ENCODE data around the gene ZNF124. TPM values are rescaled to one million over a fixed set of nuclear protein-coding genes. Genes with fewer than 3 reads are reported as not detected.

Gene ZNF124
- total and polyA plus RNA-seq, 12 donors: 0.51 to 13.5 (median 10.0) TPM

GRCh38 chr1:247198781-247199180, 27.0 kb upstream of the ZNF124 start:
- peaks cover 0 to 100% (median 46%) of the 10 kb centered on the region in 9 donors for H3K36me3 ChIP-seq
- TF ChIP-seq, protein P1, sequence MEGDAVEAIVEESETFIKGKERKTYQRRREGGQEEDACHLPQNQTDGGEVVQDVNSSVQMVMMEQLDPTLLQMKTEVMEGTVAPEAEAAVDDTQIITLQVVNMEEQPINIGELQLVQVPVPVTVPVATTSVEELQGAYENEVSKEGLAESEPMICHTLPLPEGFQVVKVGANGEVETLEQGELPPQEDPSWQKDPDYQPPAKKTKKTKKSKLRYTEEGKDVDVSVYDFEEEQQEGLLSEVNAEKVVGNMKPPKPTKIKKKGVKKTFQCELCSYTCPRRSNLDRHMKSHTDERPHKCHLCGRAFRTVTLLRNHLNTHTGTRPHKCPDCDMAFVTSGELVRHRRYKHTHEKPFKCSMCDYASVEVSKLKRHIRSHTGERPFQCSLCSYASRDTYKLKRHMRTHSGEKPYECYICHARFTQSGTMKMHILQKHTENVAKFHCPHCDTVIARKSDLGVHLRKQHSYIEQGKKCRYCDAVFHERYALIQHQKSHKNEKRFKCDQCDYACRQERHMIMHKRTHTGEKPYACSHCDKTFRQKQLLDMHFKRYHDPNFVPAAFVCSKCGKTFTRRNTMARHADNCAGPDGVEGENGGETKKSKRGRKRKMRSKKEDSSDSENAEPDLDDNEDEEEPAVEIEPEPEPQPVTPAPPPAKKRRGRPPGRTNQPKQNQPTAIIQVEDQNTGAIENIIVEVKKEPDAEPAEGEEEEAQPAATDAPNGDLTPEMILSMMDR (IDR thresholded peaks at IDR 0.05): no peak
- H3K4me1 ChIP-seq: peaks cover 0 to 2% (median 0%) of the 10 kb centered on the region in 9 donors
- no peak overlapping the region for H3K4me3 ChIP-seq
- ATAC-seq (no peak), DNase-seq (no peak)
- WGBS, 2 donors: 77 to 79% methylated on average over 3 of the region's 3 CpGs
- intact Hi-C loops (cut with DNase I): no loop called here
- peaks cover 0 to 50% (median 13%) of the 10 kb centered on the region in 11 donors for H3K9me3 ChIP-seq
- no peak overlapping the region for H3K27ac ChIP-seq
- no peaks in the 10 kb centered on the region for H3K27me3 ChIP-seq

DNA sequence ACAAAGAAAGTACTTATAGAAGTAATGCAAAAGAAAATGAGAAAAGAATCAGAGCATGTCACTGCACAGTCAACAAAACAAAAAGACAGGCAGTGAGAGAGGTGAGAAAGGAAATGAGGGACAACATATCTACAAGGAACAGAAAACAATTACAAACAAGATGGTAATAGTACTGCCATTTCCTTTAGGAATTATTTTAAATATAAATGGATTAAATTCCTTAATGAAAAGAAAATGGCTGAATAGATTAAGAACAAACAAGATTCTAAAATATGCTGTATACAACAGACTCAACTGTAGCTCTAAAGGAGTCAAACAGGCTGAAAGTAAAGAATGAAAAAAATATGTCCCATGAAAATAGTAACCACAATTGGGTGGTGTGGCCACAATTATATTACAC, 22.1 kb upstream of the ZNF124 start:
- Histone ChIP-seq H3K27me3 (no peaks in the 10 kb centered on the region), H3K27ac (no peak overlapping the region), H3K4me1 (no peaks in the 10 kb centered on the region), H3K4me3 (no peak overlapping the region), H3K36me3 (peaks cover 0 to 100% (median 84%) of the 10 kb centered on the region in 9 donors), H3K9me3 (peaks cover 0 to 93% (median 52%) of the 10 kb centered on the region in 11 donors)
- intact Hi-C loops (cut with DNase I): no loop called here
- TF ChIP-seq, protein P1 (IDR thresholded peaks at IDR 0.05): no peak
- ATAC-seq (no peak), DNase-seq (no peak)

GRCh38 chr1:247189981-247190798, 18.4 kb upstream of the ZNF124 start:
- H3K27ac ChIP-seq: no peak overlapping the region
- peaks cover 0 to 100% (median 69%) of the 10 kb centered on the region in 11 donors for H3K9me3 ChIP-seq
- 80 to 96% methylated on average over 2 of the region's 2 CpGs for WGBS, 2 donors
- ATAC-seq (no peak), DNase-seq (no peak)
- TF ChIP-seq, protein P1 (IDR thresholded peaks at IDR 0.05): no peak
- intact Hi-C loops (cut with DNase I): no loop called here
- H3K36me3 ChIP-seq: peaks cover 0 to 89% (median 46%) of the 10 kb centered on the region in 9 donors
- H3K4me3 ChIP-seq: no peak overlapping the region
- H3K27me3 ChIP-seq: no peaks in the 10 kb centered on the region
- no peaks in the 10 kb centered on the region for H3K4me1 ChIP-seq

GRCh38 chr1:247185667-247186066, 13.8 kb upstream of the ZNF124 start:
- no peak overlapping the region for H3K4me3 ChIP-seq
- no peak for ATAC-seq
- no peaks in the 10 kb centered on the region for H3K4me1 ChIP-seq
- intact Hi-C loops (cut with DNase I): no loop called here
- H3K9me3 ChIP-seq: peaks cover 0 to 98% (median 43%) of the 10 kb centered on the region in 11 donors
- peaks cover 0 to 44% (median 12%) of the 10 kb centered on the region in 9 donors for H3K36me3 ChIP-seq
- 76 to 88% methylated on average over 4 of the region's 4 CpGs for WGBS, 2 donors
- H3K27me3 ChIP-seq: no peaks in the 10 kb centered on the region
- TF ChIP-seq, protein P1 (IDR thresholded peaks at IDR 0.05): no peak
- DNase-seq: no peak
- H3K27ac ChIP-seq: no peak overlapping the region

Data from heart right ventricle (tissue), 16 donors.